Liver (tissue), 9 donors: Measurements from ENCODE around the gene KAT14. TPM values are rescaled to one million over a fixed set of nuclear protein-coding genes. Genes with fewer than 3 reads are reported as not detected.
"Not testable (repeated sequence)": the region's sequence is repeated elsewhere in the genome, so short reads cannot be mapped to it uniquely, and the experiment has no call there.

Experiments
- DNase-seq: peaks from one replicate; pipeline ENCODE4 v3.0.0-alpha.2; 2017; ENCODE audit warnings: low spot score
- H3K27ac ChIP-seq, 2 donors: one replicate each; pipeline ENCODE4 v1.7.0; 2013; ENCODE audit warnings: inconsistent platforms in 2 of 2, low read length in 2 of 2, control low read depth in 1 of 2, low read depth in 1 of 2, mild to moderate bottlenecking in 1 of 2
- H3K27me3 ChIP-seq, 4 donors: one replicate each; pipeline versions ENCODE4 v1.6.1 to v1.7.0; 2013; ENCODE audit warnings: low read length in 3 of 4, inconsistent platforms in 1 of 4, mild to moderate bottlenecking in 1 of 4, moderate library complexity in 1 of 4; ENCODE audit not compliant: control insufficient read depth in 4 of 4, insufficient read depth in 4 of 4
- H3K36me3 ChIP-seq, 4 donors: one replicate each; pipeline versions ENCODE4 v1.6.1 to v1.7.0; 2013; ENCODE audit warnings: low read length in 3 of 4, mild to moderate bottlenecking in 3 of 4, low read depth in 1 of 4, moderate library complexity in 1 of 4; ENCODE audit not compliant: control insufficient read depth in 4 of 4, insufficient read depth in 3 of 4
- H3K4me1 ChIP-seq, 4 donors: one replicate each; pipeline versions ENCODE4 v1.6.1 to v1.7.0; 2013; ENCODE audit warnings: low read length in 3 of 4, mild to moderate bottlenecking in 3 of 4, moderate library complexity in 1 of 4; ENCODE audit not compliant: control insufficient read depth in 4 of 4, insufficient read depth in 4 of 4
- H3K4me3 ChIP-seq, 3 donors: one replicate each; pipeline versions ENCODE4 v1.6.1 to v1.7.0; 2013; ENCODE audit warnings: low read length in 3 of 3, control low read depth in 1 of 3, low read depth in 1 of 3, mild to moderate bottlenecking in 1 of 3
- H3K9ac ChIP-seq, 2 donors: one replicate each; pipeline ENCODE4 v1.7.0; 2013; ENCODE audit warnings: low read length in 2 of 2, mild to moderate bottlenecking in 2 of 2, moderate library complexity in 2 of 2, control low read depth in 1 of 2, low read depth in 1 of 2
- H3K9me3 ChIP-seq, 4 donors: one replicate each; pipeline versions ENCODE4 v1.6.1 to v1.7.0; 2013; ENCODE audit warnings: low read length in 3 of 4; ENCODE audit not compliant: control insufficient read depth in 4 of 4
- CTCF ChIP-seq: fragments of 150-350 bp; IDR thresholded peaks from 2 replicates; pipeline ENCODE4 v1.5.1; 2017; ENCODE audit warnings: improper control_type of control experiment, low read depth, low read length; ENCODE audit not compliant: missing input control
- EGR1 ChIP-seq, 2 donors: IDR thresholded peaks; 2 replicates each; pipeline ENCODE4 v1.6.1; 2016 to 2018; ENCODE audit warnings: antibody characterized with exemption in 2 of 2, low read depth in 2 of 2
- FOXA1 ChIP-seq: IDR thresholded peaks from 2 replicates; pipeline ENCODE4 v1.6.1; 2016; ENCODE audit warnings: antibody characterized with exemption
- FOXA2 ChIP-seq: IDR thresholded peaks from 2 replicates; pipeline ENCODE4 v1.6.1; 2016; ENCODE audit warnings: antibody characterized with exemption
- GABPA ChIP-seq, 2 donors: IDR thresholded peaks in 1 of 2; conservative IDR thresholded peaks in 1 of 2; 2 replicates each; pipeline ENCODE4 v1.6.1; 2016; ENCODE audit warnings: antibody characterized with exemption in 2 of 2, mild to moderate bottlenecking in 1 of 2, moderate library complexity in 1 of 2
- HNF4A ChIP-seq, 2 donors: conservative IDR thresholded peaks; 2 replicates each; pipeline ENCODE4 v1.6.1; 2016; ENCODE audit warnings: antibody characterized with exemption in 2 of 2, mild to moderate bottlenecking in 2 of 2
- HNF4G ChIP-seq: IDR thresholded peaks from 2 replicates; pipeline ENCODE4 v1.6.1; 2016; ENCODE audit warnings: antibody characterized with exemption
- JUND ChIP-seq, 2 donors: IDR thresholded peaks; 2 replicates each; pipeline ENCODE4 v1.6.1; 2016; ENCODE audit warnings: antibody characterized with exemption in 2 of 2
- MAX ChIP-seq: IDR thresholded peaks from 2 replicates; pipeline ENCODE4 v1.6.1; 2016; ENCODE audit warnings: antibody characterized with exemption
- NR2F2 ChIP-seq: IDR thresholded peaks from 2 replicates; pipeline ENCODE4 v1.6.1; 2016; ENCODE audit warnings: antibody characterized with exemption
- RAD21 ChIP-seq, 2 donors: IDR thresholded peaks; 2 replicates each; pipeline ENCODE4 v1.6.1; 2016; ENCODE audit warnings: antibody characterized with exemption in 2 of 2, mild to moderate bottlenecking in 2 of 2
- REST ChIP-seq: IDR thresholded peaks from 2 replicates; pipeline ENCODE4 v1.6.1; 2016; ENCODE audit warnings: antibody characterized with exemption, mild to moderate bottlenecking
- RXRA ChIP-seq, 2 donors: IDR thresholded peaks; 2 replicates each; pipeline ENCODE4 v1.6.1; 2017 to 2018; ENCODE audit warnings: antibody characterized with exemption in 2 of 2, mild to moderate bottlenecking in 1 of 2
- SP1 ChIP-seq: IDR thresholded peaks from 2 replicates; pipeline ENCODE4 v1.6.1; 2018; ENCODE audit warnings: antibody characterized with exemption, mild to moderate bottlenecking
- TAF1 ChIP-seq: conservative IDR thresholded peaks from 2 replicates; pipeline ENCODE4 v1.6.1; 2016; ENCODE audit warnings: antibody characterized with exemption, mild to moderate bottlenecking
- YY1 ChIP-seq: IDR thresholded peaks from 2 replicates; pipeline ENCODE4 v1.6.1; 2016; ENCODE audit warnings: antibody characterized with exemption, mild to moderate bottlenecking
- ZBTB33 ChIP-seq: IDR thresholded peaks from 2 replicates; pipeline ENCODE4 v1.6.1; 2016; ENCODE audit warnings: antibody characterized with exemption
- WGBS: extraction: QIAGEN DNeasy Blood & Tissue Kit; methylation state at CpG from one replicate; pipeline ENCODE4 v1.1.7; 2013; 5-methylcytosine and 5-hydroxymethylcytosine counted together
- polyA plus RNA-seq, 2 donors: library from polyadenylated mRNA; stranded (reverse) in 1 of 2; unstranded in 1 of 2; fragments of 200-250 nt in 1 of 2; fragments of >200 nt in 1 of 2; fragmentation: Nextera tagmentation in 1 of 2; extraction: Ambion mirVana in 1 of 2; gene quantifications; one replicate each; pipeline versions ENCODE4 v1.2.1 to v1.2.3, GENCODE V29; 2013 to 2015
- total RNA-seq, 2 donors: library from RNA; depleted of rRNA; stranded (reverse); fragments of >200 nt; gene quantifications; one replicate each; pipeline ENCODE4 v1.2.3, GENCODE V29; 2014
- TF ChIP-seq, protein P1 (sequence below): IDR thresholded peaks from 2 replicates; pipeline ENCODE4 v1.6.1; 2016; ENCODE audit warnings: antibody characterized with exemption
- donor health status: healthy.
- donor health status: healthy.
- donor health status: healthy.
- donor health status: healthy.
- donor health status: healthy.

KAT14 gene
- total RNA-seq = 10 to 100 TPM in 1 of 2 donors, 1 to 10 TPM in 1; 5.5 to 10.2 TPM
- polyA plus RNA-seq = 1 to 10 TPM; 6.1 to 6.4 TPM

- H3K4me1 ChIP-seq = peaks cover 3 to 22% (median 18%) of the 10 kb centered on the region in 4 donors
- peak; percentile 94 for DNase-seq
Measured at GRCh38 chr20:18137412-18138265, at the start of gene KAT14, which contains the start of gene PET117. Gene KAT14 (plus strand): TSS chr20:18137863. CDS start chr20:18142661, 4,798 bp downstream. Gene PET117 (plus strand): TSS chr20:18137863. CDS start chr20:18137956, 93 bp downstream.

GRCh38 chr20:18088298-18088697 lies 49.4 kb upstream of the KAT14 start:
- DNase-seq = not testable (repeated sequence)
- WGBS = 88% methylated on average over 3 of the region's 3 CpGs

More at GRCh38 chr20:18137412-18138265, at the start of gene KAT14, which contains the start of gene PET117:
- Histone ChIP-seq H3K9me3 (no peaks in the 10 kb centered on the region), H3K4me3 (peak within 1 kb of the TSS; percentile 91 to 96 (median 95)), H3K36me3 (peaks cover 0 to 8% (median 5%) of the 10 kb centered on the region in 4 donors), H3K27ac (peak within 1 kb of the TSS; percentile 80 to 95), H3K27me3 (no peaks in the 10 kb centered on the region), H3K9ac (peak within 1 kb of the TSS; percentile 85 to 95)
- WGBS = 1% methylated on average over 87 of the region's 87 CpGs
- TF ChIP-seq MAX (peak; percentile 68), NR2F2 (no peak), SP1 (peak; percentile 11), REST (no peak), ZBTB33 (no peak), GABPA (IDR thresholded peaks at IDR 0.05 in 1 of 2, conservative IDR thresholded peaks at IDR 0.05 in 1 of 2) (peak in 1 of 2 donors; percentile 56), FOXA1 (no peak), FOXA2 (no peak), CTCF (no peak), JUND (IDR thresholded peaks at IDR 0.05) (no peak), HNF4G (no peak), RXRA (IDR thresholded peaks at IDR 0.05) (no peak), HNF4A (conservative IDR thresholded peaks at IDR 0.05) (no peak), EGR1 (IDR thresholded peaks at IDR 0.05; ENCODE audit: low read depth in 2 of 2) (peak in 1 of 2 donors; percentile 13), RAD21 (IDR thresholded peaks at IDR 0.05) (no peak), TAF1 (no peak), YY1 (peak; percentile 47)
- TF ChIP-seq, protein P1, sequence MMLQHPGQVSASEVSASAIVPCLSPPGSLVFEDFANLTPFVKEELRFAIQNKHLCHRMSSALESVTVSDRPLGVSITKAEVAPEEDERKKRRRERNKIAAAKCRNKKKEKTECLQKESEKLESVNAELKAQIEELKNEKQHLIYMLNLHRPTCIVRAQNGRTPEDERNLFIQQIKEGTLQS = no peak

GRCh38 chr20:18088841-18089240 lies 48.8 kb upstream of the KAT14 start:
- not testable (repeated sequence) for H3K27me3 ChIP-seq, H3K9ac ChIP-seq, H3K4me1 ChIP-seq, H3K4me3 ChIP-seq, DNase-seq, H3K27ac ChIP-seq, H3K36me3 ChIP-seq, H3K9me3 ChIP-seq
- 92% methylated on average over 11 of the region's 11 CpGs for WGBS

More at GRCh38 chr20:18088298-18088697, 49.4 kb upstream of the KAT14 start:
- not testable (repeated sequence) for H3K36me3 ChIP-seq, H3K27me3 ChIP-seq, H3K9me3 ChIP-seq, H3K4me1 ChIP-seq, H3K27ac ChIP-seq, H3K9ac ChIP-seq, H3K4me3 ChIP-seq
